Aorta (tissue), 5 donors: ENCODE results near the gene DYSF. TPM values are rescaled to one million over a fixed set of nuclear protein-coding genes. Genes with fewer than 3 reads are reported as not detected.

Source experiments
- ATAC-seq: fragments of 200-7000 bp; cut with Tn5 transposase; one replicate; pipeline ENCODE4 v1.9.1; 2022; ENCODE audit warnings: moderate library complexity; ENCODE audit not compliant: low FRiP score
- DNase-seq, 2 donors: peaks; one replicate each; pipeline ENCODE4 v3.0.0-alpha.2; 2020
- H3K27ac ChIP-seq, 2 donors: one replicate each; pipeline ENCODE4 v1.5.1; 2013; ENCODE audit warnings: low read length in 2 of 2, mild to moderate bottlenecking in 2 of 2, moderate library complexity in 2 of 2, control low read depth in 1 of 2, inconsistent platforms in 1 of 2, low read depth in 1 of 2
- H3K27me3 ChIP-seq, 2 donors: one replicate each; pipeline ENCODE4 v1.6.1; 2013; ENCODE audit warnings: control low read depth in 1 of 2, low read length in 1 of 2, mild to moderate bottlenecking in 1 of 2, moderate library complexity in 1 of 2; ENCODE audit not compliant: insufficient read depth in 2 of 2, control insufficient read depth in 1 of 2
- H3K36me3 ChIP-seq, 2 donors: one replicate each; pipeline ENCODE4 v1.6.1; 2013; ENCODE audit warnings: control low read depth in 1 of 2, low read length in 1 of 2, mild to moderate bottlenecking in 1 of 2; ENCODE audit not compliant: insufficient read depth in 2 of 2, control insufficient read depth in 1 of 2
- H3K4me1 ChIP-seq, 2 donors: one replicate each; pipeline ENCODE4 v1.6.1; 2013; ENCODE audit warnings: low read length in 2 of 2, control low read depth in 1 of 2, mild to moderate bottlenecking in 1 of 2, moderate library complexity in 1 of 2; ENCODE audit not compliant: insufficient read depth in 2 of 2, control insufficient read depth in 1 of 2
- H3K4me3 ChIP-seq, 2 donors: one replicate each; pipeline ENCODE4 v1.5.1; 2013; ENCODE audit warnings: low read length in 2 of 2, control low read depth in 1 of 2, mild to moderate bottlenecking in 1 of 2
- H3K9me3 ChIP-seq: one replicate; pipeline ENCODE4 v1.6.1; 2013; ENCODE audit warnings: mild to moderate bottlenecking, low read length; ENCODE audit not compliant: control insufficient read depth
- WGBS, 2 donors: extraction: QIAGEN DNeasy Blood & Tissue Kit; methylation state at CpG; one replicate each; pipeline ENCODE4 v1.1.7; 2013; 5-methylcytosine and 5-hydroxymethylcytosine counted together
- intact Hi-C, 2 donors: fragments of 100-400 bp; cut with DNase I; formaldehyde crosslinking; loops; one replicate each; pipeline versions ENCODE4 v1.14.2 to v1.15.0; 2022
- polyA plus RNA-seq, 2 donors: library from polyadenylated mRNA; stranded (reverse); fragments of 200-250 nt; gene quantifications; one replicate each; pipeline ENCODE4 v1.2.3, GENCODE V29; 2013
- total RNA-seq, 2 donors: library from RNA; stranded (reverse); fragmentation: NEBNext Ultra II Directional; extraction: Animal tissue kit (Norgen Biotek cat#: 25700); gene quantifications; one replicate each; pipeline ENCODE4 v1.2.1, GENCODE V29; 2021
- donor health status: healthy with polysubstance abuse.
- donor health status: Bipolar disorder and iron deficiency.
- donor health status: DM: no; HTN: no; CAD: no.
- donor health status: DM: no; HTN: no; CAD: no.
- donor health status: DM: yes; HTN: yes; CAD: no.

Gene DYSF
- total and polyA plus RNA-seq, 4 donors: 3.1 to 28.8 (median 17.5) TPM

DNA sequence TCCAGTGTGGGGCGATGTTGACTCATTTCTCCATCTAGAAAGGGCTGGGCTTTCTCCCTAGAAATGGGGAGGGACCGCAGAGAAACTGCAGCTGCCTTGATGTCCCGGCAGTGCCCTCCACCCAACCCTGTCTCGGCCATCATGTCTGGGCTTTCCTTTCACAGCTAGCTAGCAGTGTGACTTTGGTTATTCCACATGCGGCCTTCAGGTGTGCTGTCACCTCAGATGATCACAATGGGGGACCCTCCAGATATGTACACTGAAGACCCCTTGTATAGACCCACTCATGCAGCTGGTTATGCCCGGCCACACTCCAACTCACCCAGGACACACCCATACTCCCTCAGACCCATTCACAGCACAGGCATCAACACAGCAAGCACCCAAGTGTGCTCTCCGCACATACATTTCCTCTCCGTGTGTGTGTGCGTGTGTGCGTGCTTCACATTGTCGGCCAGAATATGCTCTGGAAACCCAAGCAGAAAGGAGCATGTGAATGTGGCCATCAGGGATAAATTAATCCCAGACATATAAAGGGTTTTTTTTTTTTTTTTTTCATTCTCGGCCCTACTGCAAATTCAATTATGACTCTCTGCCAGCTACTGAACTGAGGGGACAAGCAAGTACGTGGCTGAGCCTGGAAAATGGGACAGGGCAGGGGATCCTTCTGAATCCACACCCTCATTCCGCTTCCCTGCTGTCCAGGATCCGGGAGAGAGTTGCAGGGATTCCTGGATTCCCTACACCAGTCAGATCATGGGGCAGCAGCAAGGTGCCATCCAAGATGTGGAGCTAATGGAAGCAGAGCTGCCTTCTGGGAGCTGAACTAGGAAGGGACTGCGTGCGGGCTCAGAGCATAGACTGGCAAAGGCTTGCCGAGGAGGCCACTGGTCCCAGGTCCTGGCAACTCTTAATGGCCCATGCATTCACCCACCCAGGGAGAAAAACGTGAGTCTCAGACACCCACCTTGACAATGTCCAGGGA is 240.2 kb downstream of the DYSF start:
- DNase-seq: peak; percentile 18 to 34

DNA sequence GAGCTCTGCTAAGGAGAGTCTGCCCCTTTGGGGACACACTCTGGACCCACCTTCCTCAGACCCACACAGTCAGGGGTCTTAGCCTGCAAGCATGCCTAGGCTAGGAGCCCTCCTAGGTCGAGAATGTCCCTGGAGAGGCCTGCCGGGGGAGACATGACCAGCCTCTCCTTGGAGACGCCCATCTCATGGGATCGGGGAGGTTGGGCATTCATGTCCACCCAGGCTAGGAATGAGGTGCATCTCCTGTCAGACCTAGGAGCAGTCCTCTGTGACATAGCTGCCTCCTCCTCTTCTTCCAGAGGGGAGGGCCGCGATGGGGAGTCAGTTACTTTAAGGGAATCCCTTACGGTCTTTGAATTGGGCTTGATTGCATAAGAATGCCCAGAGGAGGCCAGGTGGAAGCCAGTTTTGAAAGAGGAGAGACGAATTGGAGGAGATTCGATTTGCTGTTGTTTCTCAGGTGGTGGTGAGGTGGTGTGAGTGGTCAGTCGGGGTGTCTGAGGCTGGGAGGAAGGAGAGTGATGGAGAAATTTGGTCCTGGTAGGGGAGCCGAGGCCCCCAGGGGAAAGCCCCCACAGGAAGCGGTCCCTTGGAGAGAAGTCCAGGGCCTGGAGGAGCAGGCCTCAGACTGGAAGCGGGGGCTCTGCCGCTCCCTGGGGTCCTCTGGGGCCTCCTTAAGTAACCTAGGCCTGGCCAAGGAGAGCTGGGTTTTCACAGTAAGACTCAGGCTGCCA is 241.3 kb downstream of the DYSF start:
- Histone ChIP-seq H3K27me3 (no peaks in the 10 kb centered on the region), H3K4me3 (no peak overlapping the region), H3K36me3 (no peaks in the 10 kb centered on the region), H3K4me1 (no peaks in the 10 kb centered on the region), H3K27ac (no peak overlapping the region), H3K9me3 (no peaks in the 10 kb centered on the region)
- 96 to 97% methylated on average over 14 of the region's 14 CpGs for WGBS, 2 donors
- DNase-seq (peak; percentile 40 to 70), ATAC-seq (no peak)
- intact Hi-C loops: loop anchor here in 1 of 2 donors (5.0 to 10.0 kb wide), 2 partner anchors 103 to 150 kb away; no protein-coding TSS in a partner anchor

More for the DNA sequence above, 240.2 kb downstream of the DYSF start:
- no peaks in the 10 kb centered on the region for H3K4me1 ChIP-seq
- no peaks in the 10 kb centered on the region for H3K27me3 ChIP-seq
- no peak overlapping the region for H3K4me3 ChIP-seq
- 94 to 95% methylated on average over 19 of the region's 19 CpGs for WGBS, 2 donors
- H3K9me3 ChIP-seq: no peaks in the 10 kb centered on the region
- H3K27ac ChIP-seq: no peak overlapping the region
- intact Hi-C loops: loop anchor here in 1 of 2 donors (10.0 kb wide), 1 partner anchor 149 kb away; no protein-coding TSS in a partner anchor
- H3K36me3 ChIP-seq: no peaks in the 10 kb centered on the region
- no peak for ATAC-seq

DNA sequence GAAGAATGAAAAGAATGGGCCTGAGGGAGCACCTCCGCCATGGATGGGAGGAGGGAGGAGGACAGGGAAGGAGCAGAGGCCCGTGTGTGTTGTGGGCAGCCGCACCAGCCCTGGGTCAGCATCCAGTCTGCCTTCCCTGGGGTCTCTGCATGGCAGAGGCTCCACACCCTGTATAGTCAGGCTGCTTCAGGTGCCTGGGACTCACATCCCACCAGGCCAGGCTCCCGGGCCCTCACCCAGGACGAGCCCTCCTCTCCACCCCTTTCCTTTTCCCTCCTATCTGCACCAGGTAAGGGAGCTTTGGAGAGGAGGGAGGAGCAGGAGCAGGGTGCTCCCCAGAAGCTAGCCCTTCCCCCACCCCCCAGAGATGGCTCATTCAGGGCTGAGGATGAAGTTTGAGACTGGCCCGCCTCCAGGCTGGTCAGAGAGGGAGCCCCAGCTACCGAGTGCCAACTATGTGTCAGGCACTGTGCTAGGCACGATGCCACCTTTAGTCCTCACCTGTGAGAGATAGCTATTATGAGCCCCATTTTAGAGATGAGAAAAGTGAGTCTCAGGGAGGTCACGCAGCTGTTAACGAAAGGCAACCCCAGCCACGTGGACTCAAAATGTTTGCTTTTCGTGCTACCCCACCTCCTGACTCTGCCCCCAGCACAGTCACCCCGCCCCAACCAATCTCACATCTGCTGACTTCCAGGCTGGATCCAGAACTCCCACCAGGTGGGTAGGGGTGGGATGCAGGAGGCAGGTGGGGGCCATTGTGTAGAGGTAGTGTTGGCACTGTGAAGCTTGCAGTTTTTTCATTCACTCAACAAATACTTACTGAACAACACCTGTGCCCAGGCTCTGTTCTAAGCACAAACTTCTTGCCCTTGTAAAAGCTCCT is 242.1 kb downstream of the DYSF start:
- DNase-seq: peak; percentile 34 to 57
- intact Hi-C loops: loop anchor here in 1 of 2 donors (5.0 to 10.0 kb wide), 2 partner anchors 102 to 151 kb away; no protein-coding TSS in a partner anchor
- 86% methylated on average over 13 of the region's 13 CpGs for WGBS, 2 donors
- Histone ChIP-seq H3K27me3 (no peaks in the 10 kb centered on the region), H3K4me3 (no peak overlapping the region), H3K4me1 (no peaks in the 10 kb centered on the region), H3K27ac (no peak overlapping the region), H3K9me3 (no peaks in the 10 kb centered on the region), H3K36me3 (no peaks in the 10 kb centered on the region)
- no peak for ATAC-seq

DNA sequence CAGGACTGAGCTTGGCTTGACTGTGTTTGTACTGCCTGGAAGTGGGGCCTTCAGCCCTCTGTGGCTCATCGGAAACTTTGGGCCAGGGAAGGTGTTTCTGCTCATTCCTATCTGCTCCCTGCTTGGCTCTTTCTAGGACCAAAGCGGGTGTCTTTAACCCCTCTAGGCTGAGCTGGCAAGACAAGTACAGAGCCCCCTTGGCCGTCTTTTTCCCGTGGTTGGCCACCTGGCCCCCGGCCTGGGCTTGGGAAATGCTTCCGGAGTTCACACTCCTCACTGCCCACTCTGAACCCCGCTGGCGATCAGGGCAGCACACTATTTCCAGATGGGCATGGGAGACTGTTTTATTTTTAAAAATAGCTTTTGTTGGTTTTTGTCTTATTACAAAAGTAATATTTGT is 243.0 kb downstream of the DYSF start:
- no peaks in the 10 kb centered on the region for H3K9me3 ChIP-seq
- ATAC-seq: no peak
- H3K4me3 ChIP-seq: no peak overlapping the region
- H3K36me3 ChIP-seq: no peaks in the 10 kb centered on the region
- intact Hi-C loops: loop anchor here in 1 of 2 donors (5.0 to 10.0 kb wide), 2 partner anchors 101 to 152 kb away; no protein-coding TSS in a partner anchor
- no peak overlapping the region for H3K27ac ChIP-seq
- WGBS, 2 donors: 5 to 7% methylated on average over 8 of the region's 8 CpGs
- DNase-seq: peak; percentile 42 to 75
- H3K27me3 ChIP-seq: no peaks in the 10 kb centered on the region
- no peaks in the 10 kb centered on the region for H3K4me1 ChIP-seq

DNA sequence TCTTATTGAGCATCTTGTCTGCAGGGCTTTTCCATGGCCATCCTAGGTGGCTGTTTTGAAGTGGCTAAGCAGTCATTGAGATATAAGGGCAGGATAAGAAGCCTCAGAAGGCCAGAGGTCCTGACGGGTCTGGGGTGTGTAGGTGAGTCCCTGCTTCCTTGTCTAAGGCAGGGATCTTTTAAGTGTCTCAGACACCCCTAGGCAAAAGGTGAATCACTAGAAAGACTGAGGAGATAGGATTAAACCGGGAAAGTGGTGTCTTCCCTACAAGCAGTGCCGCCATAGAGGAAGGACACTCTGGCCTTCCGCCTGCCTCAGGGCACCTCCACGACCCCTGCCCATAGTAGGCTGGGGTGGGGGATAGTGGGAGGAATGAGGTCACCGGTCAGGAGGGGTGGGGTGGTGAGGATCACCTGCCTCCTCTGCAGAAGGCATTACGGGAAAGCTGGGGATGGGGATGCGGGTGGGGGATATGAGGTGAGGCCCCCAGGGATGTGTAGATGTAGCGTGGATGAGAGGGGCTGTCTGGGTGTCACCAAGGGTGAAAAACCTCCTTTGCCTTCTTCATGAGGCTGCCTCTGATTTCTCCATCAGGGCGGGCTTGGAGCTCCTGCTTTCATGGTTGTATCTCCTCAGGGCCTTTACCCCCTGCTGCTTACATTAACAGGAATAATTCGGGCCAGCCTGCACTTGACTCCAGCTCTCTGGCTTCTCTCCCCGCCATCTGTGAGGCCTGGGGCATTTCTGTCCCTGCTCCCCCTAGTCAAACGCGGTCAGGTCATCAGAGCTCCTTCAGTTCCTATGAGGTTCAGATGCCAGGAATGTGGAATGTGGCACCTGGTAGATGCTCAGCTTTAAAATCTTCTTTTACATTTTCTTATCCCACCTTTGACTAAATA is 244.0 kb downstream of the DYSF start:
- 92 to 94% methylated on average over 14 of the region's 14 CpGs for WGBS, 2 donors
- DNase-seq (no peak), ATAC-seq (no peak)
- Histone ChIP-seq H3K4me3 (no peak overlapping the region), H3K27ac (no peak overlapping the region), H3K9me3 (no peaks in the 10 kb centered on the region), H3K36me3 (no peaks in the 10 kb centered on the region), H3K27me3 (no peaks in the 10 kb centered on the region), H3K4me1 (no peaks in the 10 kb centered on the region)
- intact Hi-C loops: loop anchor here in 1 of 2 donors (5.0 to 10.0 kb wide), 2 partner anchors 100 to 153 kb away; no protein-coding TSS in a partner anchor

DNA sequence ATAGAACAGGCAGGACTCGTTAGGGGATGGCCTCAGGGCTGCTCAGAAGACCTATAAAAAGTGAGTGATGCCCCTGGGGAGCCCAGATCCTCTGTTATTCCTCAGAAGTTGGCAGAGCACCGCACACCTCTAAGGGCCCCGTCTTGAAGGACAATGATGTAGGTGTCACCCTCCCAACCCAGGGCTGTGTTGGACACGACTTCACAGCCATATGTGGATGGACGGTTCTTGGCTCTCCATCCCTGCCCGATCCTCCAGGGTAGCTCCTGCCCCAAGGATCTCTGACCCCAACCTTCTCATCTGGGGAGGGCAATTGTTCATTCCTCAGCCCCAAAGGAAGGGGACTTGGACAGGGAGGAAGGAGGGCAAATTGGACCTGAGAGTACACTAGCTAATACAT is 246.1 kb downstream of the DYSF start:
- no peaks in the 10 kb centered on the region for H3K4me1 ChIP-seq
- ATAC-seq: no peak

DNA sequence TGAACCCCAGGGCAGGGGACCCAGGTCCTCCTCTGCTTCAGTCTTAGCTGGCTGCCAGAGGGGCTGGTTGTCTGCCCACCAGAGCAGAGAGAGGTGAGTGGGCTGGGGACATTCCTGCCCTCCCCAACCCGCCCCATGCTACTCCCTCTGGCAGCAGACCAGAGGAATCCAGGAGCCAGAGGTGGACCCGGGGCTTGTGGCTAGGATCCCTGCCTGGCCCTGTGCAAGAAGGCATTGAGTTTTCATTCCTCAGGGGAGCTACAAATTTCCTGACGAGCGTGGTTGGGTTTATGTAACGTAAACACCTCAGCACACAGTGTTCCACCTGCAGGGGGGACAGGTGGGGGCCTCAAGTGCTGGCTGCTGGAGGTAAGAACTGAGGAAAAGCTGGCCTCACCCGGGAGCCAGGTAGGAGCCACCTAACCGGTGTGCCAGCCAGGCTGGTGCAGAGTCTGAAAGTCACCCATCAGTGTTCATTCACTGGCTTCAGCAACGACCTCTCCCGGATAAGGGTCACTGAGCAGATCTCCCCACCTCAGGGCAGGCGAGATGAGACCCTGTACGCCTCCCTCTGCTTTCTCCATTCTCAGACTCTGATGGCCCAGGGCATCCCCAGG is 246.8 kb downstream of the DYSF start:
- DNase-seq (peak in 1 of 2 donors; percentile 67), ATAC-seq (no peak)
- H3K27ac ChIP-seq: no peak overlapping the region
- no peaks in the 10 kb centered on the region for H3K27me3 ChIP-seq
- intact Hi-C loops: loop anchor here (5.0 kb wide), 4 partner anchors 42 to 83 kb away; no protein-coding TSS in a partner anchor
- H3K4me1 ChIP-seq: no peaks in the 10 kb centered on the region
- no peaks in the 10 kb centered on the region for H3K36me3 ChIP-seq
- no peak overlapping the region for H3K4me3 ChIP-seq
- WGBS, 2 donors: 53 to 57% methylated on average over 10 to 11 of the region's 11 CpGs
- no peaks in the 10 kb centered on the region for H3K9me3 ChIP-seq

More for the DNA sequence above, 246.1 kb downstream of the DYSF start:
- Histone ChIP-seq H3K36me3 (no peaks in the 10 kb centered on the region), H3K9me3 (no peaks in the 10 kb centered on the region), H3K27me3 (no peaks in the 10 kb centered on the region), H3K27ac (no peak overlapping the region), H3K4me3 (no peak overlapping the region)
- WGBS, 2 donors: 94 to 95% methylated on average over 6 of the region's 6 CpGs
- DNase-seq: peak in 1 of 2 donors; percentile 20
- intact Hi-C loops: loop anchor here in 1 of 2 donors (5.0 to 10.0 kb wide), 2 partner anchors 98 to 155 kb away; no protein-coding TSS in a partner anchor
